K562 (cell line): ENCODE measurements around the gene ADAMTS7. TPM values are rescaled to one million over a fixed set of nuclear protein-coding genes. Genes with fewer than 3 reads are reported as not detected.

Experiments used
- ATAC-seq: fragments of 200-7000 bp; cut with Tn5 transposase; 3 replicates; pipeline ENCODE4 v1.9.1; 2020; ENCODE audit warnings: moderate library complexity
- BruUV-seq: library from RNA; stranded (reverse); fragments of 400-500 nt; replicated peaks from 2 replicates; lab custom pipeline; 2021; lab: Mats Ljungman, UMichigan
- CTCF ChIA-PET: fragments of 300-600 bp; formaldehyde crosslinking; extraction: SDS; loops from one replicate; lab custom pipeline; 2021; ENCODE audit warnings: low intra/inter-chr PET ratio; lab: Yijun Ruan, JAX
- POLR2A ChIA-PET: fragments of 300-600, 350-650 bp; sonication (Branson Sonifier 250); formaldehyde crosslinking; extraction: SDS; loops from one replicate; lab custom pipeline; 2021; ENCODE audit warnings: antibody characterized with exemption, inconsistent platforms; lab: Yijun Ruan, JAX
- DNase-seq, 4 experiments: peaks; one replicate each; pipeline versions ENCODE4 v3.0.0 to v3.0.0-alpha.2; 2011 to 2018; ENCODE audit warnings: low spot score in 3 of 4, mixed read lengths in 3 of 4; ENCODE audit errors: extremely low read depth in 1 of 4
- FAIRE-seq: peaks from 2 replicates; lab custom pipeline; 2011; peaks lifted over from hg19 to GRCh38; lab: Jason Lieb, UNC
- H2AFZ ChIP-seq: 2 replicates; pipeline ENCODE4 v1.6.0; 2011; ENCODE audit warnings: low read depth, low read length, control low read depth, inconsistent platforms
- H3K27ac ChIP-seq: fragments of 200-600 bp; 3 replicates; pipeline ENCODE4 v1.8.0; 2011; ENCODE audit warnings: low read depth, mild to moderate bottlenecking, control low read depth, inconsistent platforms, low read length, moderate library complexity, mixed read lengths; ENCODE audit errors: extremely low read depth
- H3K27me3 ChIP-seq, 2 experiments: fragments of 300-600 bp in 1 of 2; 2 replicates in 1 of 2; 3 replicates in 1 of 2; pipeline versions ENCODE4 v1.6.0 to v1.8.0; 2011; ENCODE audit warnings: inconsistent platforms in 2 of 2, low read length in 2 of 2, mild to moderate bottlenecking in 1 of 2, mixed read lengths in 1 of 2, moderate library complexity in 1 of 2; ENCODE audit not compliant: control insufficient read depth in 2 of 2, insufficient read depth in 2 of 2
- H3K36me3 ChIP-seq: fragments of 300-600 bp; 3 replicates; pipeline ENCODE4 v1.8.0; 2011; ENCODE audit warnings: mild to moderate bottlenecking, low read length, inconsistent platforms; ENCODE audit not compliant: control insufficient read depth, insufficient read depth
- H3K4me1 ChIP-seq, 2 experiments: fragments of 200-600 bp in 1 of 2; replicated peaks in 1 of 2; 2 replicates in 1 of 2; 3 replicates in 1 of 2; pipeline versions ENCODE4 v1.5.1 to v1.8.0; 2011; ENCODE audit warnings: inconsistent platforms in 2 of 2, low read length in 2 of 2, mild to moderate bottlenecking in 1 of 2, mixed read lengths in 1 of 2, moderate library complexity in 1 of 2; ENCODE audit not compliant: control insufficient read depth in 2 of 2, insufficient read depth in 2 of 2
- H3K4me2 ChIP-seq: 2 replicates; pipeline ENCODE4 v1.6.1; 2011; ENCODE audit warnings: low read length, control low read depth, inconsistent platforms, mixed read lengths; ENCODE audit not compliant: insufficient read depth
- H3K4me3 ChIP-seq: fragments of 200-600 bp; sonication (generic), shearing (Covaris generic); 2 replicates; pipeline ENCODE4 v1.5.1; 2016; ENCODE audit warnings: control low read depth, inconsistent platforms
- H3K79me2 ChIP-seq: fragments of 200-600 bp; 3 replicates; pipeline ENCODE4 v1.8.0; 2011; ENCODE audit warnings: low read length, inconsistent platforms; ENCODE audit not compliant: control insufficient read depth, insufficient read depth
- H3K9ac ChIP-seq, 2 experiments: 2 replicates each; pipeline versions ENCODE4 v1.6.0 to v1.6.1; 2011; ENCODE audit warnings: low read depth in 2 of 2, low read length in 2 of 2, control low read depth in 1 of 2, inconsistent platforms in 1 of 2, mild to moderate bottlenecking in 1 of 2, mixed read lengths in 1 of 2; ENCODE audit not compliant: insufficient read depth in 1 of 2
- H3K9me1 ChIP-seq: one replicate; pipeline ENCODE4 v1.6.0; 2011; ENCODE audit warnings: inconsistent platforms, mild to moderate bottlenecking, low read length, moderate library complexity; ENCODE audit not compliant: control insufficient read depth, insufficient read depth
- H3K9me3 ChIP-seq: replicated peaks from 2 replicates; pipeline ENCODE4 v1.5.1; 2011; ENCODE audit warnings: low read depth, low read length, inconsistent platforms; ENCODE audit not compliant: control insufficient read depth, insufficient read depth
- H4K20me1 ChIP-seq: replicated peaks from 2 replicates; pipeline ENCODE4 v1.6.1; 2011; ENCODE audit warnings: low read length, inconsistent platforms, mixed read lengths; ENCODE audit not compliant: control insufficient read depth, insufficient read depth
- ARID2 ChIP-seq: fragments of 450-650 bp; IDR thresholded peaks from 2 replicates; pipeline ENCODE4 v1.6.1; 2017; ENCODE audit warnings: antibody characterized with exemption, mild to moderate bottlenecking
- CBX8 ChIP-seq: fragments of 200-600 bp; sonication (generic); IDR thresholded peaks from 2 replicates; pipeline ENCODE4 v1.6.1; 2012; ENCODE audit warnings: borderline replicate concordance, mixed run types, low read depth, mild to moderate bottlenecking, moderate library complexity, mixed read lengths, low read length, control low read depth, inconsistent platforms; ENCODE audit not compliant: poor library complexity, severe bottlenecking; ENCODE audit errors: extremely low read depth
- CEBPG ChIP-seq, 3 experiments: fragments of 200-800 bp in 1 of 3; sonication (Bioruptor generic) in 1 of 3; sonication (generic) in 1 of 3; formaldehyde crosslinking in 1 of 3; IDR thresholded peaks in 2 of 3; conservative IDR thresholded peaks in 1 of 3; 2 replicates each; pipeline versions ENCODE4 v1.6.1 to v1.8.0; 2016 to 2022; ENCODE audit warnings: missing compliant biosample characterization in 2 of 3, missing genetic modification characterization in 2 of 3, mild to moderate bottlenecking in 1 of 3, missing genetic modification reagents in 1 of 3
- CREB3L1 ChIP-seq: fragments of 450-650 bp; IDR thresholded peaks from 2 replicates; pipeline ENCODE4 v1.6.1; 2014; ENCODE audit warnings: low read depth, mild to moderate bottlenecking, moderate library complexity, borderline replicate concordance
- GTF2E2 ChIP-seq: fragments of 200-800 bp; sonication (Bioruptor generic); IDR thresholded peaks from 2 replicates; pipeline ENCODE4 v1.6.1; 2016; ENCODE audit warnings: missing genetic modification characterization, missing compliant biosample characterization
- NBN ChIP-seq: fragments of 450-650 bp; IDR thresholded peaks from 2 replicates; pipeline ENCODE4 v1.6.1; 2016; ENCODE audit warnings: low read depth, mild to moderate bottlenecking
- POU5F1 ChIP-seq: fragments of 150-350 bp; IDR thresholded peaks from 2 replicates; pipeline ENCODE4 v1.6.1; 2014; ENCODE audit warnings: borderline replicate concordance, low read length, low read depth, mild to moderate bottlenecking; ENCODE audit not compliant: partially characterized antibody
- TEAD4 ChIP-seq, 2 experiments: sonication (generic) in 1 of 2; formaldehyde crosslinking in 1 of 2; IDR thresholded peaks; 2 replicates each; pipeline versions ENCODE4 v1.6.1 to v1.8.0; 2012 to 2022; ENCODE audit warnings: borderline replicate concordance in 1 of 2, inconsistent platforms in 1 of 2, low read length in 1 of 2, mild to moderate bottlenecking in 1 of 2, missing genetic modification reagents in 1 of 2
- THRA ChIP-seq: fragments of 450-650 bp; IDR thresholded peaks from 2 replicates; pipeline ENCODE4 v1.6.1; 2017; ENCODE audit warnings: mild to moderate bottlenecking, moderate library complexity
- XRCC4 ChIP-seq: IDR thresholded peaks from one replicate; pipeline ENCODE4 v1.6.1; 2011; ENCODE audit not compliant: insufficient read depth, insufficient read length; ENCODE audit errors: extremely low read depth
- ZC3H4 ChIP-seq: sonication (generic); formaldehyde crosslinking; IDR thresholded peaks from 2 replicates; pipeline ENCODE4 v1.9.0; 2021; ENCODE audit warnings: missing genetic modification reagents, borderline replicate concordance
- ZKSCAN1 ChIP-seq: fragments of 150-350 bp; IDR thresholded peaks from 2 replicates; pipeline ENCODE4 v1.6.1; 2016; ENCODE audit warnings: low read depth, low read length
- ZNF140 ChIP-seq: fragments of 250-450 bp; sonication (Bioruptor Pico); IDR thresholded peaks from 2 replicates; pipeline ENCODE4 v1.8.0; 2021; ENCODE audit warnings: moderate library complexity, mild to moderate bottlenecking, inconsistent platforms
- ZNF311 ChIP-seq: fragments of 250-450 bp; sonication (Bioruptor Pico); IDR thresholded peaks from 2 replicates; pipeline ENCODE4 v1.4.0; 2020; ENCODE audit warnings: mild to moderate bottlenecking, moderate library complexity
- WGBS: fragments of 100-300 bp; shearing (Covaris generic); methylation state at CpG from one replicate; pipeline ENCODE4 v1.1.6; 2016; ENCODE audit warnings: low coverage, mixed read lengths; ENCODE audit not compliant: insufficient coverage; ENCODE audit errors: missing lambda C conversion rate; 5-methylcytosine and 5-hydroxymethylcytosine counted together
- in situ Hi-C: fragments of 300-500 bp; cut with MboI; formaldehyde crosslinking; loops from 4 replicates; pipeline ENCODE4 v1.15.0; 2018; ENCODE audit warnings: inconsistent platforms, mixed read lengths
- intact Hi-C: fragments of 100-400 bp; cut with micrococcal nuclease; formaldehyde crosslinking; loops from 2 replicates; pipeline ENCODE4 v1.14.2; 2022
- polyA plus RNA-seq, 8 experiments: library from polyadenylated mRNA; depleted of rRNA in 4 of 8; stranded (reverse) in 5 of 8; unstranded in 3 of 8; fragments of >200 nt; fragmentation: Nextera tagmentation in 2 of 8; fragmentation: Illumina TruSeq in 1 of 8; extraction: Ambion mirVana in 2 of 8; extraction: Trizol in 1 of 8; gene quantifications; 2 replicates each; pipeline versions ENCODE4 v1.2.1 to v1.2.3, GENCODE V29; 2011 to 2014; ENCODE audit warnings: inconsistent platforms in 1 of 8, missing spikeins in 1 of 8
- total RNA-seq, 7 experiments: library from RNA; depleted of rRNA in 6 of 7; stranded (reverse); fragments of >200 nt in 6 of 7; fragmentation: Illumina TruSeq in 2 of 7; extraction: Trizol in 2 of 7; gene quantifications; 2 replicates each; pipeline versions ENCODE4 v1.2.1 to v1.2.3, GENCODE V29; 2011 to 2021; ENCODE audit warnings: low replicate concordance in 1 of 7
- TF ChIP-seq, protein P1 (sequence below), 2 experiments: fragments of 450-650 bp; IDR thresholded peaks; 2 replicates each; pipeline ENCODE4 v1.6.1; 2018; ENCODE audit warnings: mild to moderate bottlenecking in 2 of 2, low read depth in 1 of 2; ENCODE audit not compliant: partially characterized antibody in 2 of 2

Gene ADAMTS7
- total and polyA plus RNA-seq, 9 of the 15 experiments (the other 6 are each of a cell fraction or from before 2014, with no cell fraction given): 0.05 to 0.07 TPM; not detected in 7

- in situ Hi-C loops: no loop called here
- ATAC-seq (no peak), FAIRE-seq (no peak), DNase-seq (no peak)
- no peak overlapping the region for H3K9ac ChIP-seq
- ChIA-PET POLR2A (no interaction called here), CTCF (no interaction called here)
- H3K79me2 ChIP-seq: no peaks in the 10 kb centered on the region
- H3K4me3 ChIP-seq: no peak overlapping the region
- no peak overlapping the region for H3K4me2 ChIP-seq
- H4K20me1 ChIP-seq: no peaks in the 10 kb centered on the region
- H3K36me3 ChIP-seq: no peaks in the 10 kb centered on the region
- H3K4me1 ChIP-seq: peaks cover 0 to 18% of the 10 kb centered on the region in 2 experiments; a peak in 2 of 5 replicates
- no peak overlapping the region for H2AFZ ChIP-seq
- no peaks in the 10 kb centered on the region for H3K9me1 ChIP-seq
- no TSS peak for BruUV-seq
- H3K9me3 ChIP-seq: no peaks in the 10 kb centered on the region
- 0% methylated on average over 4 of the region's 11 CpGs for WGBS
- no peak overlapping the region for H3K27ac ChIP-seq
- intact Hi-C loops: no loop called here
- H3K27me3 ChIP-seq: peaks cover 2 to 17% of the 10 kb centered on the region in 2 experiments; a peak in 2 of 5 replicates
- TF ChIP-seq TEAD4 (IDR thresholded peaks at IDR 0.05; ENCODE audit: low read length) (no peak), TEAD4 (CRISPR knock-in tag; IDR thresholded peaks at IDR 0.05; ENCODE audit: borderline replicate concordance) (no peak), CBX8 (no peak), ZNF140 (CRISPR knock-in tag) (no peak), NBN (no peak), CREB3L1 (no peak), GTF2E2 (tag) (no peak), ZC3H4 (CRISPR knock-in tag) (no peak), ZNF311 (no peak), THRA (no peak), XRCC4 (no peak), ARID2 (no peak), ZKSCAN1 (no peak), POU5F1 (no peak), CEBPG (CRISPR knock-in tag; IDR thresholded peaks at IDR 0.05) (no peak), CEBPG (tag; conservative IDR thresholded peaks at IDR 0.05 in 1 of 2, IDR thresholded peaks at IDR 0.05 in 1 of 2) (no peak)
- TF ChIP-seq, protein P1, sequence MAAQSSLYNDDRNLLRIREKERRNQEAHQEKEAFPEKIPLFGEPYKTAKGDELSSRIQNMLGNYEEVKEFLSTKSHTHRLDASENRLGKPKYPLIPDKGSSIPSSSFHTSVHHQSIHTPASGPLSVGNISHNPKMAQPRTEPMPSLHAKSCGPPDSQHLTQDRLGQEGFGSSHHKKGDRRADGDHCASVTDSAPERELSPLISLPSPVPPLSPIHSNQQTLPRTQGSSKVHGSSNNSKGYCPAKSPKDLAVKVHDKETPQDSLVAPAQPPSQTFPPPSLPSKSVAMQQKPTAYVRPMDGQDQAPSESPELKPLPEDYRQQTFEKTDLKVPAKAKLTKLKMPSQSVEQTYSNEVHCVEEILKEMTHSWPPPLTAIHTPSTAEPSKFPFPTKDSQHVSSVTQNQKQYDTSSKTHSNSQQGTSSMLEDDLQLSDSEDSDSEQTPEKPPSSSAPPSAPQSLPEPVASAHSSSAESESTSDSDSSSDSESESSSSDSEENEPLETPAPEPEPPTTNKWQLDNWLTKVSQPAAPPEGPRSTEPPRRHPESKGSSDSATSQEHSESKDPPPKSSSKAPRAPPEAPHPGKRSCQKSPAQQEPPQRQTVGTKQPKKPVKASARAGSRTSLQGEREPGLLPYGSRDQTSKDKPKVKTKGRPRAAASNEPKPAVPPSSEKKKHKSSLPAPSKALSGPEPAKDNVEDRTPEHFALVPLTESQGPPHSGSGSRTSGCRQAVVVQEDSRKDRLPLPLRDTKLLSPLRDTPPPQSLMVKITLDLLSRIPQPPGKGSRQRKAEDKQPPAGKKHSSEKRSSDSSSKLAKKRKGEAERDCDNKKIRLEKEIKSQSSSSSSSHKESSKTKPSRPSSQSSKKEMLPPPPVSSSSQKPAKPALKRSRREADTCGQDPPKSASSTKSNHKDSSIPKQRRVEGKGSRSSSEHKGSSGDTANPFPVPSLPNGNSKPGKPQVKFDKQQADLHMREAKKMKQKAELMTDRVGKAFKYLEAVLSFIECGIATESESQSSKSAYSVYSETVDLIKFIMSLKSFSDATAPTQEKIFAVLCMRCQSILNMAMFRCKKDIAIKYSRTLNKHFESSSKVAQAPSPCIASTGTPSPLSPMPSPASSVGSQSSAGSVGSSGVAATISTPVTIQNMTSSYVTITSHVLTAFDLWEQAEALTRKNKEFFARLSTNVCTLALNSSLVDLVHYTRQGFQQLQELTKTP (IDR thresholded peaks at IDR 0.05; ENCODE audit: low read depth in 1 of 2, partially characterized antibody in 2 of 2): no peak
These were observed 38.5 kb downstream of the ADAMTS7 start for GRCh38 chr15:78772738-78773137.
